Stimulated activated CD4-positive, alpha-beta T cell treated with anti-CD3 and anti-CD28 coated beads, Interleukin-12 subunit alpha, Interleukin-12 subunit beta, amount 100 ng/mL, for 48 hours (primary cell): Measurements from ENCODE around the gene EPHA3.

Experiments
- DNase-seq, 3 donors: peaks; one replicate each; pipeline ENCODE4 v3.0.0-alpha.2; 2020; ENCODE audit warnings: low read depth in 2 of 3, low spot score in 1 of 3

The EPHA3 gene

GRCh38 chr3:89107461-89108290 is at the start of gene EPHA3:
Gene EPHA3, plus strand, starts transcription at chr3:89107621. Its CDS starts 128 bp downstream, at chr3:89107749.
- DNase-seq = peak; percentile 14 to 46 (median 38)

GRCh38 chr3:89058371-89058770 is 49.0 kb upstream of the EPHA3 start:
- no peak for DNase-seq

- DNase-seq = no peak
These were observed 48.1 kb upstream of the EPHA3 start for GRCh38 chr3:89059211-89059925.

GRCh38 chr3:89061259-89061658 is 46.2 kb upstream of the EPHA3 start:
- no peak for DNase-seq

GRCh38 chr3:89067736-89068135 is 39.7 kb upstream of the EPHA3 start:
- DNase-seq = no peak

- no peak for DNase-seq
These were observed 34.8 kb upstream of the EPHA3 start for GRCh38 chr3:89072642-89073041.

- DNase-seq = no peak
These were observed 27.5 kb upstream of the EPHA3 start for GRCh38 chr3:89079944-89080343.

GRCh38 chr3:89087851-89088250 is 19.6 kb upstream of the EPHA3 start:
- DNase-seq = no peak

- no peak for DNase-seq
These were observed 9.2 kb upstream of the EPHA3 start for GRCh38 chr3:89098173-89098572.

- DNase-seq = peak in 1 of 3 donors; percentile 6
These were observed 8.3 kb upstream of the EPHA3 start for GRCh38 chr3:89098964-89099585.

GRCh38 chr3:89101251-89101650 is 6.2 kb upstream of the EPHA3 start:
- no peak for DNase-seq

GRCh38 chr3:89101921-89102320 is 5.5 kb upstream of the EPHA3 start:
- no peak for DNase-seq

- DNase-seq = no peak
These were observed 2.9 kb upstream of the EPHA3 start for GRCh38 chr3:89104499-89104898.

- DNase-seq = no peak
These were observed 1.9 kb upstream of the EPHA3 start for GRCh38 chr3:89105503-89105902.

- no peak for DNase-seq
These were observed 800 bp downstream of the EPHA3 start for GRCh38 chr3:89108291-89108550.

GRCh38 chr3:89113344-89113743 is 5.9 kb downstream of the EPHA3 start:
- no peak for DNase-seq

GRCh38 chr3:89113893-89114840 is 6.7 kb downstream of the EPHA3 start:
- no peak for DNase-seq

- DNase-seq = no peak
These were observed 7.4 kb downstream of the EPHA3 start for GRCh38 chr3:89114841-89115223.

GRCh38 chr3:89116476-89116875 is 9.1 kb downstream of the EPHA3 start:
- no peak for DNase-seq

- DNase-seq = no peak
These were observed 30.6 kb downstream of the EPHA3 start for GRCh38 chr3:89138048-89138447.

- DNase-seq = no peak
These were observed 32.4 kb downstream of the EPHA3 start for GRCh38 chr3:89139870-89140269.
